HG03457 (cell line): Measurements from ENCODE around the gene XRCC4.
"Not testable (repeated sequence)": the region's sequence is repeated elsewhere in the genome, so short reads cannot be mapped to it uniquely, and the experiment has no call there.

Source experiments
- ATAC-seq: cut with Tn5 transposase; IDR thresholded peaks from one replicate; pipeline ENCODE4 v1.9.1; 2021; ENCODE audit warnings: moderate number of reproducible peaks; ENCODE audit not compliant: unreplicated experiment

The XRCC4 gene

DNA sequence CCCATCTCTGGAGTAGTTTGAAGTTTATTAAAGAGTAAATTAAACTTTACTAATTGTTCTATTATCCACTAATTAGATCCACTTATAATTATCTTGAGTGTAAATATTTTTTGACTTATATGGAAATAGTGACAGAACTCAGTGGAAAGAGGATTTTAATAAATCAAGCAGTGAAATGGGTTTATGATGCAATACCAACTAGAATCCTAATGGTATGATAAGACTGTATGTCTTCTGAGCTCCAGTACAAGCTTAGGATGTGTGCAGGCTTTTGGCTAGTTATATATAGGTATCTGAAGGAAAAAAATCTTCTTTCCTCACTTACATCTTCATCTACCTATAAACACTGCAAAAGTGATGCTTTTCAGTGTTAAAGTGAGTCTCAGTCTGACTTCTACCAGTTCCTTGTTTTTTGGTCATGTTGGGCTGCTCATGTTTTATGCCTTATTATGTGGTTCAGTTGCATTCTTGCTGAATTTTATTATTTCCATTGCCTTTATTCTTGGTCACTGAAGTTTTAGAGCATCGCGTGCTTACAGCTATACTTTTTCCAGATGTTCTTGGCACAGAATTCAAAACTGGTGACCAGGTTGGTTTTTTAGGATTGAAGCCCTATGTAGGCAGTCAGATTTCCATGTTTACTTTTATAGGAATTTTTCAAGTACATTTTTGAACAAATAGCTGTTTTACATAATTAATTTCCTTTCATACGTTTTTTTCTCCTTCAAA lies 30.5 kb downstream of the XRCC4 start:
- no peak for ATAC-seq

DNA sequence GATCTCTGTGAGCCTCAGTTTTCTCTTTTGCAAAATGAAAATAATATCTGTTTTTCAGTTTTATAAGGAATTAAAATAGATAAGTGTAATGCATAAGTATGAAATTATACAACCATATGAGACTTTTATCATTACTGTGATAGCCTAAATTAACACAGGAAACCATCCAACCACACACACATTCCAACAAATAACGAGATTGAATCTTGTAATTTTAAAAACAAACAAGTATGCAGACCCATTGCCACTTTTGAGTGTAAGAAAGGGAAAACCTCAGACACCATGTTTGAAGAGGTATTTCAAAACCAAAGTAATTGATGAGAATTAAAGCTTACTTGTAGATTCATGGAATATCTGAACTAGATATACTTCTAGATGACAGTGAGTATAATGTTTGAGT lies 32.0 kb downstream of the XRCC4 start:
- ATAC-seq, result no peak

DNA sequence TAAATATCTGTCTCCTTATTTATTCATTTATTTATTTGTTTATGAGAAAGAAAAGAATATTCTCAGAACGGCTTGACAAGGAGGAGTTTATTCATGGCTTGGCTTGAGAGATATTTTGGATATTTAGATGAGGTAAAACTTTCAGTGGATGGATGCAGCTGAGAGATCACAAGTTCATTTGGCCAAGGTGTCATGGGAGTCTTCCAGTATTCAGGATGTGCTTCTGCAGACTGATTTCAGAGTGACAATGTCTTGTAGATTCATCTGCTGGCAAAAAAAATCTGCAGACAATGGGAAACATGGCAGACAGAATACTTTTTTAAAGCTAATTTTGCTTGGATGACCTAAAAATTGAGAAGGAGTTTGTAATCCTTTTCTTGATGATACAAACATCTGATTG lies 38.5 kb downstream of the XRCC4 start:
- ATAC-seq, result no peak

DNA sequence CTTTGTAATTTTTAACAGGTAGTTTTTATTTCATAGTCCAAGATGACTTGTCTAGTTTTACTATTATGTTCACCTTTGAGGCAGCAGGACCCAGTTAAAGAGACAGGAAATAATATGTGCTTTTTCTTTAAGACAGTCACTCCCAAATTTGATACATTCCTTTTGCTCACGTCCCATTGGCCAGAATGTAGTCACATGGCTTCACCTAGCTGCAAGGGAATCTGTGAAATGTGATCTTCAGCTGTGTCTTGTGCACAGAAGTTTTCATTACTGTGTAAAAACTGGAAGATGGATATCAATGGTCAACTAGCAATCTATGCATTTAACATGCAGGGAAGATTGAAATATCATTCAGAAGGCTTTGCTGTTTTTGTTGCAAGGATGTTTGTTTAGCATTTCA lies 41.1 kb downstream of the XRCC4 start:
- ATAC-seq, result no peak

DNA sequence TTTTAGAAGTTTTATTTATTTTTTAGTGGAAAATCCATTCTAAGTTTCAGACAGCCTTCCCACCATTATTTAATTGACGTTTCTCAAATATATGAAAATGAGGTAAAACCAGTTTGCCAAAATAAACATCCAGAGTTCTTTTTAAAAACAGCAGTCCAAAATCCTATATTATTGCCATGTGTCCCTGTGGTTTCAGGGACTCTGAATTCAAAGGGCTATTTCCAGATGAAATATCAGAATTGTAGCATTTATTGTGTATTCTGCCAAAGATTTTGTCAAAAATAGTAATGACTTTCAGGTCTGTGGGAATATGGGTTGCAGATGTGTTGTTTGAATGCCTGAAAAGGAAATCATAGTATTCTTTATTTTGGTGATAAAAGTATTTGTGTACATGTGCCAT lies 41.6 kb downstream of the XRCC4 start:
- ATAC-seq, result no peak

DNA sequence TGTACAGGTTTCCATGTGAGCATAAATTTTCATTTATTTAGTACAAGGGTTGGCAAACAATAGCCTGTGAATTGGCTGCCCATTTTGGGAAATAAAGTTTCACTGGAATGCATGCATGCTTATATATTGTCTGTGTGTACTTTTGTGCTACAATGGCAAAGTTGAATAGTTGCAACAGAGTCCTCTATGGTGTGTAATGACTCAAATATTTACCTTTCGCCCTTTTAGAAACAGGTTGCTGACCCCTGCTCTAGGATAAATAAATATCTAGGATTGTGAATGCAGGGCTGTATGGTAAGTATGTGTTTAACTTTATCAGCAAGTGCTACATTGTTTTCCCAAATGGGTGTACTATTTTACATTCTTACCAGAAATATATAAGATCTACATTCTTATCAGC lies 47.2 kb downstream of the XRCC4 start:
- no peak for ATAC-seq

DNA sequence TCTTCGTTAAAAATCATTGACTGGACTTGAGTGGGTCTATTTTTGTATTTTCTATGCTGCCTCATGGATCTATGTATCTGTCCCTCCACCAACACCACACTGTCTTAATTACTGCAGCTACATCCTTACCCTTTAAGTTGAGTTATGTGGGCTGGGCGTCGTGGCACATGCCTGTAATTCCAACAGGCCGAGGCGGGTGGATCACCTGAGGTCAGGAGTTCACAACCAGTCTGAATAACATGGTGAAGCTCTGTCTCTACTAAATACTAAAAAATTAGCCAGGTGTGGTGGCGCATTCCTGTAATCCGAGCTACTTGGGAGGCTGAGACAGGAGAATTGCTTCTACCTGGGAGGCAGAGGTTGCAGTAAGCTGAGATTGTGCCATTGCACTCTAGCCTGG lies 48.2 kb downstream of the XRCC4 start:
- ATAC-seq, result no peak

DNA sequence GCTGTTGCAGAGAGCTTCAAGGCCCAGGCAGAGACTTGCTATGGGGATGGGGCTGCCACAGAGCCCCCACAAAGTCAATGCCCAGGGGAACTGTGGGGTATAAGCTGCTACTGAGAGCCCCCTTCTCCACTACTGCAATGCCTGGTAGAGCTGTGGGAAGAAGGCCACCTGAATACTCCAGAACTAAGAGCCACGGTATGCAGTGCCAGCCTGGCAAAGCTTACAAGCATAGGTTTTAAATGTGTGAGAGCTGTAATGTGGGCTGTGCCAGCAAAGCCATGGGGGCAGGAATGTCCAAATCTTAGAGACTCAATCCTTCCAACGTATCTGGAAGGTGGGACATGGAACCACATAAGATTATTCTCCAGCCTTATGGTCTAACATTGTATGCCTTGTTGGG lies 49.2 kb downstream of the XRCC4 start:
- no peak for ATAC-seq

DNA sequence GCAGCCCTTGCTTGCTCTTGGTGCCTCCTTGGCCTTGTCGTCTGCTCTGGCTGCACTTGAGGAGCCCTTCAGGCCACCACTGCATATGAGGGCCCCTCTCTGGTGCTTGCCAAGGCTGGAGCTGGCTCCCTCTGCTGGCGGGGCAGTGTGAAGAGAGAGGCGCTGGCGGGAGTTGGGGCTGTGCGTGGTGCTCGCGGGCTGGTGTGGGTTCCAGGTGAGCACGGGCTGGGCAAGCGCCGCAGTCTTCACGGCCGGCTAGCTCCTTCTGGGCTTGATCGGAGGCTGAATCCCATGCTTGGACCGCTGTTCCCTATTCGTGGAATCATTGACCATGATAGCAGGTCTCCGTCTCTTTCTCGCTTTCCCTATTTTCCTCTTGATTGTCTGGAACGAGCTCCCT lies 56.5 kb downstream of the XRCC4 start:
- no peak for ATAC-seq

DNA sequence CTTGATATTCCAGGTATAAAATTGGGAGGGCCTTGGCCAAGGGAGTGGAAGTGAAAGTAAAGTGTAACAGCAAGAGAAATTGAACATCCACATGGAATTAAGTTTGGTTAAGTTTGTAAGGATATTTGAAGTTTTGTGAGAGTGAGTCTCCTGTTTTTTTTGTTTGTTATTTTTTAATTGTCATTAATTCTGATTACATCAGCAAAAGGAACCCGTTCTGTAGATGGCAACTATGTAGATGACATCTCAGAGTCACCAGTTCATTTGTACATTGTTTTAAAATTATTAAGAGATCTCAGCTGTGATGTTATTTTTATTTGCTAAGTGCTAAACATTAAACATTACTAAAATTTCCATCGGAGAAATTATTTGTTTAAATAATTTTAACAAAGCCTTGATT lies 65.2 kb downstream of the XRCC4 start:
- ATAC-seq, result no peak

DNA sequence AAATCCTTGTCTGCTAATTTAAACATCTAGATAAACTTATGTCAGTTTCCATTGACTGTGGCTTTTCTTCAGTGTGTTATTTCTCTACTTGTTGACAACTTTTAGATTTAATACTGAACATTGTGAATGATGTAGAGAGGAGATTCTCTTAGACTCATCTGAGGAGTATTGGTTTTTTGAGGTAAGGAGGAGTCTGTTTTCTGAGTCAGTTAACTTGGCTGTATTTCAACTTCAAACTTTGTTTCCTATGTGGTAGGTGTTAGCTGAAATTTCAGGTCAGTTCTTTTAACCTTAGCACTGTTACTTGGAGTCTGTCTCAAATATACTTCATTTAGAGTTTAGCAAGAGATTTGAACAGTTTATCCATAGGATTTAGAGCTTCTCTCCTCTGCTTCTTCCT lies 67.9 kb downstream of the XRCC4 start:
- ATAC-seq, result no peak

DNA sequence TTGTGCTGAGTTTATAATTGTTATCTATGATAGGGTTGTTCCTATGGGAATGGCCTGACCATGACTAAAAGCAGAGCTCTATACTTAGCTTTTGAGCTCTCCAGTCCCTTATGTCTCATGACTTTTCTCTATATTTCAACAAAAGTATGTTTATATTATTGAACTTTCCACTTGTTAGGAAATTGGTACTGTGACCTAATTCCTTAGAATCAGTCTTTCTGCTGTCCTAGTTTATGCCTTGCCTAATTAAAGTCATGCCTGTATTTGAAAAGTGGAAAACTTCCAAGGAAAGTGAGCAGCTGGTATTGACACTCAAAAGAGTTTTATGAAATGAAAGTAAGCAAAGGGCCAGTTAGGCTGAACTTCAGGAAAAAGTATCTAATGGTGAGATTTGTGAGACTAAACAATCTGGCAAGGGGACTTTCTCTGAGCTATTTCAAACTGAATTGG lies 68.6 kb downstream of the XRCC4 start:
- no peak for ATAC-seq

DNA sequence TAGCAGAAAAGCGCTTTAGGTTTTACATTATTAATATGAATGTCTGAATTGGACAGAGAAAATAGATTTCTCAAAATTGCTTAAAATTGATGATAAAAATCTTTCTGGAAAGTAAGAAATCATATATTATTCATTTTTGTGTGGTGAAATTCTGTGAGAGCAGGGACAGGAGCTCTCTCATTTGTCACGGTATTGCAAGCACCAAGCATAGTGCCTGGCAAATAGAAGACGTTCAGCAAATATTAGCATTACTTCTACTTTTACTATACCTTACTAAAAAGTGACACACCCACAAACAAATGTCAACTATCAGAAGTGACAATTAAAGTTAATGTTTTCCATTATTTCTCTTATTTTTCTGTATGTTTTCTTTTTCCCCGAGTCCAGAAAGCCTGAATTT lies 69.1 kb downstream of the XRCC4 start:
- ATAC-seq, result no peak

DNA sequence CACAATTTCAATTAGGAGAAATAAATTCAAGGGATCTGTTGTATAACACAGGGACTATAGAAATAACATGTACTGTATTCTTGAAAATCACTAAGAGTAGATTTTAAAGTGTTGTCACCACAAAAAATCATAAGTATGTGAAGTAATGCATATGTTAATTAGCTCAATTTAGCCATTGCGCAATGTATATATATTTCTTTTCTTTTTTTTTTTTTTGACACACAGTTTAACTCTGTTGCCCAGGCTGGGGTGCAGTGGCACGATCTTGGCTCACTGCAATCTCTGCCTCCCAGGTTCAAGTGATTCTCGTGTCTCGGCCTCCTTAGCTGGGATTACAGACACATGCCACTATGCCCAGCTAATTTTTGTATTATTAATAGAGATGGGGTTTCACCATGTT lies 70.2 kb downstream of the XRCC4 start:
- no peak for ATAC-seq

DNA sequence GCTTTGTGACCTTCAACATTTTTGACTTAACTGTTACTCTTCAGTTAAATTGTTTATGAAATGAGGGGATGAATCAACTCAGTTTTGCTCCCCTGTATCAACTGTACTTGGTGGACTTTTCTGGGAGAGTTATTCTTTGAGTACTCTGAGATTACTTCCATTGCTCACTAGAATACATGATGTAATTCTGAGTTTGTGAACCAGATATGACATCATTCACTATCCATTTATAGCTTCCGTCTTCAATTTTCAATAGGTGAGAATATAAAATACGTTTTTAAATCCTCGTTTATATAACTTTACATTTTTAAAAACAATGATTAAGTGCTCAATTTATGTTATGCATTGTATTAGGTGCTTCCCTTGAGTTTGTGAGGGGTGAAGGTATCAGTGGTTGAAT lies 71.0 kb downstream of the XRCC4 start:
- ATAC-seq, result no peak

DNA sequence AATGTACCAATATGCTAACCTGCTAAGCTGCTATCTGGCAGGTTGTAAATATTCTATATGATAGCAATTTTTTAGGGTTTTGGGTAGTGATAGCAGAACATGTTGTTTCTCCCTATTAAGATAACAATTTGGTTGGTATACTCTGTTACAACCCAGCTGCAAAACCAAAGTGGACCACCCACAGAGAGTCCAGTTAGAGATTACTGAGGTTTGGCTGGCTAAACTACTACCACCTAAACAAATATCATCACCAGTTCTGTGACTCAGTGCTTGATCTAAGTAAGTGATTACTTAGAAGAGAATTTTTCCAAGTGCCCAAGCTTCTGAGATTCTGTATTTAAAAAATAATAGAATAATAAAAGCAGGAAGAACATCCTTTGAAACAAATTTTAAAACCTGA lies 72.3 kb downstream of the XRCC4 start:
- no peak for ATAC-seq

DNA sequence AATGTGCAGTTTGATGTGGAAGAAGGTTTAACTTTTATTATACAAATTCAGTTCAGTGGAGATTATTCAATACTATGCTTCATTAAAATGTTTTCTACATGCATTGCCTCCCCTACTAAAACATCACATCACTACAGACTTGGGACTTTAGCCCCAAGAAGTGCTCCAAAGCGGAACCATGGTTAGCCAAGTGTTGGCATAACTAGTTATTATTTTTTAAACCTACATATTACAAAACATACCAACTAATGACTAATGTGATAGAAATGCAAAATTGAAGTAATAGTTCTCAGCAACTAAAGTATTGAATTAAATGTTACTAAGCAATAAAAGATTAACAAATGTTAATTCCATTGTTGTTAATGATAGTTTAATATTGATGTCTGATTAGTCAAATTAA lies 74.5 kb downstream of the XRCC4 start:
- ATAC-seq, result no peak

DNA sequence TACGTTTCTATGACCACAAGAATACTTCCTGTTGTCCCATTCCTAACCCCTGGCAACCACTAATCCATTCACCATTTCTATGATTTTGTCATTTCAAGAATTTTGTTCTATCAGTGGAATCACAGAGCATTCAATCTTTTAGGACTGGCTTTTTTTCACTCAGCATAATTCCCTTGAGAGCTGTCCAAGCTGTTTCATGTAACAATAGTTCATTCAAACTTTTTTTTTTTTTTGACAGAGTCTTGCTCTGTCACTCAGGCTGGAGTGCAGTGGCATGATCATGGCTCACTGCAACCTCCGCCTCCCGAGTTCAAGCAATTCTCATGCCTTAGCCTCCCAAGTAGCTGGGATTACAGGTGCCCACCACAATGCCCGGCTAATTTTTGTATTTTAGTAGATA lies 75.6 kb downstream of the XRCC4 start:
- ATAC-seq, result not testable (repeated sequence)

DNA sequence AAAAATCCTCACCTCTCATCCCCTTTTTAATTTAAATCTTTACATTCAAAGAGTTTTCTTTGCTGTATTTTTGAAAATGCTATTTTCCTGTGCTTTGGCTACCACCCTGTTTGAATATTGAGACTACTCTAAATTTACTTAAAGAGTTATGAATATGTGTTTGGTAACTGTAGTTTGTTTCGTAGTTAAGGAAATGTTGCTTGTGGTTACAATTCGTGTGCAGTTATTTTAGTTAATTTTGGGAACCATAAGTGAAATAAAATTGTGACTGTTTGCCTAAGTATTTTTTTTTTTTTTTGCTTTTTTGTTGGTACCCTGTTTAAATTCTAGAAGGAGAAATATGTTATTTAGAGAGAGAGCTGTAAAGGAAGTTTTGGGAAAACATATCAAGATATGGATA lies 78.7 kb downstream of the XRCC4 start:
- ATAC-seq, result no peak

DNA sequence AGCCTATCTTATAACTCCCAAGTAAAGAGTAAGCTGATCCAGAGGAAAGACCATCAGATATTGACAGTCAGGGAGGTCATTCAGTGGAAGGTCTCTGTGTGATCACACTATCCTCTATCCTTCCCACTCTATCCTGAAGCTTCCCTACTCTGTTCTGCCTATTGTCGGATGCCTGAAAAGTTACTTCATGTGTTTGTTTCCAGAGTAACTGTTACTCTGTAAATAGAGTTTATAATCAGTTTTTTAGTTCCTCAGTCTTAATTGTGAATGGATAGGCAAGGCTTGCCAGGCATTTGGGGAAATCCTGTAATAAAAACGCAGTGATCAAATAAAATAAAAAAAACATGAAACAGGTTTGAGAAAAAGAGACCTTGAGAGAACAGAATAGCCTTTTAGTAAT lies 79.8 kb downstream of the XRCC4 start:
- ATAC-seq, result no peak

DNA sequence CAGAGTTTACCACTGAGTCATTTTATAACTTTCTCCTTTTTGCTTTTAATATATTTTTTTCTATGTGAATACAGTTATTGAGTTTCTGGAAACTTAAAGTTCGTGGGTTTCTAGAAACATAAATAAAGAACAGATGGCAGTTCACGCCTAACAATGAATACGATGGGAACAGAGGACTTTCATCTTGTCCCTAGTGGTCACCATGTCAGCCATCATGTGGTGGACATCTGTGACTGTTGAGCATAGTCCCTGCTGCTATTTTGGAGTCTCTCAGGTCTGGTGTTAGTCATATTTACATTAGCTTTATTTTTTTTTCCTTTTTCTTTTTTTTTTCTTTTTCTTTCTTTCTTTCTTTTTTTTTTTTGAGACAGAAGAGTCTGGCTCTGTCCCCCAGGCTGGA lies 85.3 kb downstream of the XRCC4 start:
- no peak for ATAC-seq

DNA sequence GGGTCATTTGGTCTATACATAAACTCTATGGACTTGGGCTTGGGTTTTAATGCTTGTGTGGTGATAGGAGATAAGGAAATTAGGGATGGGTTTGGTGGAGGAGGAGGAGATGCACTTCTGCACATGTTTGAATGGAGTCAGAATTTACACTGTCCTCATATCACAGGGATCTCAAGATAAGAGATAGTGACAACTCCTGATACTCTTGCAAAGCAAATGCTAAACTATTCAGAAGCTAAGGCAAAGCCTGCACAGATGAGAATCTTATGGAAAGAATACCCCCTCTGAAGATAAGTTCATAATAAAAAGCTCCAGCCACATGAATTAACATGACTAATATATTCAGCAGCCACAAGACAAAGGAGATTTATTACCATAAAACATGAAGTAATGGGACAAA lies 90.2 kb downstream of the XRCC4 start:
- no peak for ATAC-seq

DNA sequence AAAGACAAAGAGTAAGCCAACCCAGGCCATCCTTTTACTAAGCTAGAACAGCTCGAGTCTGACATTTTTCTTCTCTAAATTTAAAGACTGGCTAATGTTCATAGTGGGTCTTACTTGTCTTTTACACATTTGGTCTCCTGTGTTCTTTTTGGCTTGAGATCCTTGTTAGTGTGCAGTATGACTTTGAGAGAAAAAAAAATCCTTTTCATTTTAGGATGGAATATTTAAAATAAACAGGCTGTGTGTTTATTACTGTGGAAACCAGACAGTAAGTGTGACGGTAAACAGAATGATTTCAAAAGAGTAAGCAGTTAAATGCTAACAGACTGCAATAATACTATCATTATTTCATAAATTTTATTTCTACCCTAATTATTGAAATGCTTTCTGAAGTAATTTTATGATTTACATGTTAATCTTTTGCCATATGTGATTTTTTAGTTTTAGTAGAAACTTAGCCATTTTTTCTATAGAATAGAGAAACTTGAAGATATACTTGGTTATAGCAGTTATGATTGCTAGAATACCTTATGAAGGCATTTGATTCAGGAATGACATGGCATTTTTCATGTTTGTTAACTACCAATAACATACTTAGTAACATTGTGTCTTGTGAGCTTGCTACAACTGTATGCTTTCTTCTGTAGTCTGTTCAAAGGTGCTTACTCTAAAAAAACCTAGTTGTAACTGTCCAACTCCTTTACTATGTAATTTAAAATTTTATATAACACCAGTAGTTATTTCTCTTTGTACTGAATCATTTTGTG lies 92.4 kb downstream of the XRCC4 start:
- no peak for ATAC-seq
